Neural crest cell (in vitro differentiated cells): Measurements from ENCODE around the gene COL6A1. TPM values are rescaled to one million over a fixed set of nuclear protein-coding genes. Genes with fewer than 3 reads are reported as not detected.
"Not testable (repeated sequence)": the region's sequence is repeated elsewhere in the genome, so short reads cannot be mapped to it uniquely, and the experiment has no call there.

Source experiments
- DNase-seq: peaks from one replicate; pipeline ENCODE4 v3.0.0; 2021; ENCODE audit warnings: low read depth, mixed read lengths, low spot score
- H3K27ac Mint-ChIP-seq: one replicate; pipeline ENCODE4 v1.8.0; 2021; ENCODE audit warnings: mild to moderate bottlenecking, mixed read lengths; ENCODE audit not compliant: unreplicated experiment
- H3K27me3 Mint-ChIP-seq: 2 replicates; pipeline ENCODE4 v1.8.0; 2021; ENCODE audit warnings: low read depth, mild to moderate bottlenecking, mixed read lengths
- H3K36me3 Mint-ChIP-seq: 2 replicates; pipeline ENCODE4 v1.8.0; 2021; ENCODE audit warnings: low read depth, mild to moderate bottlenecking, mixed read lengths
- H3K4me1 Mint-ChIP-seq: 2 replicates; pipeline ENCODE4 v1.8.0; 2021; ENCODE audit warnings: mixed read lengths
- H3K4me3 Mint-ChIP-seq: one replicate; pipeline ENCODE4 v1.8.0; 2021; ENCODE audit warnings: mild to moderate bottlenecking, mixed read lengths
- H3K9me3 Mint-ChIP-seq: 2 replicates; pipeline ENCODE4 v1.8.0; 2021; ENCODE audit warnings: mixed read lengths
- CTCF ChIP-seq: fragments of 200-600 bp; sonication (generic); conservative IDR thresholded peaks from 2 replicates; pipeline ENCODE4 v1.5.0; 2021; ENCODE audit warnings: antibody characterized with exemption, mild to moderate bottlenecking
- total RNA-seq: library from RNA; stranded (reverse); gene quantifications from 2 replicates; pipeline ENCODE4 v1.2.1, GENCODE V29; 2021

COL6A1 gene
- total RNA-seq, 1 donor from 2014 or later, result 120 TPM

- Mint-ChIP-seq H3K9me3 (no peaks in the 10 kb centered on the region), H3K4me3 (peak overlapping the region; percentile 70), H3K27me3 (peaks cover 31% of the 10 kb centered on the region), H3K36me3 (no peaks in the 10 kb centered on the region), H3K27ac (peak overlapping the region; percentile 43), H3K4me1 (peaks cover 28% of the 10 kb centered on the region)
- no peak for TF ChIP-seq CTCF
- DNase-seq, result peak; percentile 39
Measured at GRCh38 chr21:45975020-45975666, 6.4 kb upstream of the COL6A1 start.

GRCh38 chr21:45975667-45976409, 5.7 kb upstream of the COL6A1 start:
- H3K36me3 Mint-ChIP-seq, H3K9me3 Mint-ChIP-seq, DNase-seq: not testable (repeated sequence)
- Mint-ChIP-seq H3K4me3 (peak overlapping the region; percentile 56), H3K27ac (peak overlapping the region; percentile 43), H3K27me3 (peaks cover 31% of the 10 kb centered on the region), H3K4me1 (peaks cover 28% of the 10 kb centered on the region)

DNA sequence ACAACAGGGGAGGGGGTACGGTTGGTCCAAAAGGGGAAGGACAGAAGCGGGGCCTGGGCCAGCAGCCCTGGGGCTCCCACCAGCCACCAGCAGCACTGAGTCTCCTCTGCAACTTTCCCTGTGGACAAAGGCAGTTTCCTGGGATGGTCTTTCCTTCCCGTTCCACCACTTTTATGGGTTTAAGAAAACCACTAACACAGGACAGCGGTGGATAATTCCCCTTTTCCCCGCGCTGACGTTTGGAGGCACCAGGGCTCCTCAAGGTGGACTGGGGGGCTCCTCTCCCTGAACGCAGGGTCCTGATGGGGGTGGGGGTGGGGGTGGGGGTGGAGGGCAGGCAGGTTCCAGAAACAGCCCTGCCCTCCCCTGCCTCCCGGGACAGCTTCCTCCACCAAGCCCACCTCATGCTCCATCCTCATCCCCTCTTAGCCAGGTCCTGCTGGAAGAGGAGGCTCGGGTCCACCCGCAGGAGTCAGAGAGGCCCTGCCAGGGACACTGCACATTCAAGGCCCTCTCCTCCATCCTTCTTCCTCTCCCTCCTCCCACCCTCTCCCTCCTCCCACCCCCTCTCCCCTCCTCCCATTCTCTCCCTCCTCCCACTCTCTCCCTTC, 4.8 kb upstream of the COL6A1 start:
- Mint-ChIP-seq H3K36me3 (no peaks in the 10 kb centered on the region), H3K4me1 (peaks cover 28% of the 10 kb centered on the region), H3K27ac (no peak overlapping the region), H3K4me3 (no peak overlapping the region), H3K27me3 (peaks cover 31% of the 10 kb centered on the region), H3K9me3 (no peaks in the 10 kb centered on the region)
- DNase-seq, result no peak
- no peak for TF ChIP-seq CTCF

- Mint-ChIP-seq H3K27me3 (peaks cover 31% of the 10 kb centered on the region), H3K27ac (no peak overlapping the region), H3K4me3 (no peak overlapping the region), H3K36me3 (no peaks in the 10 kb centered on the region), H3K9me3 (no peaks in the 10 kb centered on the region), H3K4me1 (peaks cover 28% of the 10 kb centered on the region)
- DNase-seq, result no peak
- TF ChIP-seq CTCF, result no peak
Measured at GRCh38 chr21:45977396-45977795, 4.2 kb upstream of the COL6A1 start.

- TF ChIP-seq CTCF, result no peak
- DNase-seq, result no peak
- peaks cover under 1% of the 10 kb centered on the region for H3K36me3 Mint-ChIP-seq
- H3K9me3 Mint-ChIP-seq, result no peaks in the 10 kb centered on the region
- peaks cover 24% of the 10 kb centered on the region for H3K27me3 Mint-ChIP-seq
- no peak overlapping the region for H3K27ac Mint-ChIP-seq
- H3K4me3 Mint-ChIP-seq, result peak overlapping the region; percentile 54
- peaks cover 23% of the 10 kb centered on the region for H3K4me1 Mint-ChIP-seq
Measured at GRCh38 chr21:45979141-45979631, 2.4 kb upstream of the COL6A1 start.
